ENCODE results near the gene VRK1. TPM values are rescaled to one million over a fixed set of nuclear protein-coding genes. Genes with fewer than 3 reads are reported as not detected.
A peak's percentile ranks its signal among the peaks of the same experiment; 100 is the strongest.

VRK1 gene
- polyA plus RNA-seq, 2 of the 4 experiments (the other 2 are of a cell fraction): 32.2 to 34.2 TPM

DNA sequence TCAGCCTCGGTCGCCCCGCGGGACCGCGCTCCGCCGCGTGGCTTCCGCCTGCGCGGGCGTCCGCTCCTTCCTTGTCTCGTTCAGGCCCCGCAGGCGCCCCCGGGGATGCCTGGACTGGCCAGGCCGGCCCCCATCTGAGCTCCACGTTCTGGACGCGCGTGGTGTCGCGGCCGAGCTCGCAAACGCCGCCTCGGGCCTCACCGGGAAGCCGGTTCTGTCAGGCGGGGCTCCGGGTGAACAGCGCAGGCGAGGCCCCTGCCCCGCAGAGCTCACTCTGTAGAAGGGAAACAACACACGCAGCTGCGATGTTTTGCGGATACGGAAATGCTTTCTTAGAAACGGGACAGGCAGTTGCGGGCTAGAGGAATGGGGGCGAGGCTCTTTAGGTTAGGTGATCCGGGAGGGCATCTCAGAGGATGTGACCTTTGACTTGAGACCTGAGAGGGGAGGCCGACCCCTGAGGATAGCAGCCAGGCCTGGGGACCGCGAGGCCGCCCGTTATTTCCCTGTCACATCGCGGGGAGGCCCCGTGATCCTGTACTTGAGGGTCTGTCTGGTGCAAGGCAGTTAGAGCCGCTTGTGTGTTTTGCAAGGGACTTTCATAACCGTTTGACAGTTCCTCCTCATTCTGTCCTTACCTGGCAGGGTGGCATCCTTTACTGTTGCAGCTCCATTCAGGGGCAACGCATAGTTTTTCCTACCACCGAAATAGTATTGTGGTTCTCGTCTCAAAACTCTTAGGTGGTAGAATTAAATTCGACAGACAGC lies 584 bp downstream of the VRK1 start:
- TF ChIP-seq HOXB5 (CRISPR knock-in tag; IDR thresholded peaks at IDR 0.05) (0 out of 2 replicates have a peak, but pooled peaks have one; percentile 75), NPAS2 (CRISPR knock-in tag; IDR thresholded peaks at IDR 0.05; ENCODE audit: borderline replicate concordance) (no peak), E2F6 (IDR thresholded peaks at IDR 0.05; ENCODE audit: borderline replicate concordance, low read depth) (peak; percentile 9; the same call in 1 of the 2 replicates), CHD2 (IDR thresholded peaks at IDR 0.05; ENCODE audit: low read length, partially characterized antibody) (no peak), KDM5A (IDR thresholded peaks at IDR 0.05) (peak; percentile 10; the same call in 1 of the 2 replicates), FOSL2 (IDR thresholded peaks at IDR 0.05) (no peak), FOSL2 (CRISPR knock-in tag; IDR thresholded peaks at IDR 0.05) (no peak), MAX (IDR thresholded peaks at IDR 0.05) (peak; percentile 30; the same call in 1 of the 2 replicates), JUN (IDR thresholded peaks at IDR 0.05) (0 out of 5 replicates have a peak, but pooled peaks of 1 of the 2 experiments have one; percentile 38)
- H3K27ac ChIP-seq: peak overlapping the region; percentile 80 to 95
- ChIA-PET CTCF (no interaction called here), POLR2A (interaction anchor here (1.1 to 1.2 kb wide), 2 partner anchors 13 to 35 kb away, joined by 3 to 5 read pairs; no protein-coding TSS in a partner anchor)
- H3K4me2 ChIP-seq: peak overlapping the region; percentile 93
- 3% methylated on average over 47 of the region's 59 CpGs for WGBS (ENCODE audit: missing lambda C conversion rate)
- H3K9me3 ChIP-seq: no peaks in the 10 kb centered on the region
- H3K4me3 ChIP-seq: peak overlapping the region; percentile 95
- no peak for FAIRE-seq
- H3K4me1 ChIP-seq: peaks cover 8% of the 10 kb centered on the region; the same call in 1 of the 3 replicates
- DNase-seq (ENCODE audit: low read depth in 1 of 2, low spot score in 1 of 2): peak; percentile 9 to 26
- peak; percentile 11 to 54 for ATAC-seq

DNA sequence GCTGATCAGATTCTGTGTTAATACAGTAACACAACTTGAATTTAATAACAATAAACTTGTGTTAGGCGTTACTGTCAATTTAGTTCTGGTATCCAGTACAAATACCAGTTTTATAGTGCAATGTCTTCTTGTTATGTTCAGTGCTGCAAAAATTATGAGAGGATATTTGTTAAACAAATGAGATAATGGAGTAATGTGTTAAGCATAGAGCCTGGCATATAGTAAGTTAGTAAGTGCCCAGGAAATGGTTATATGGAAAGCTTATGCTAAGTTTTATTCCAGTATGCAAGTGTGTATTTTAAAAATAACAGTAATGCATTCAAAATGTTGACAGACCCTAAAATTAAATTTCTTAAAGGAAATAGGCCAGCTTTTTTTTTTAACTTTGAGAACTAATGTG lies 1.8 kb downstream of the VRK1 start:
- FAIRE-seq: no peak
- DNase-seq (ENCODE audit: low read depth in 1 of 2, low spot score in 1 of 2): no peak
- Histone ChIP-seq H3K27ac (no peak overlapping the region), H3K9me3 (no peaks in the 10 kb centered on the region), H3K4me3 (no peak overlapping the region), H3K4me1 (peaks cover 8% of the 10 kb centered on the region; the same call in 1 of the 3 replicates), H3K4me2 (peak overlapping the region; percentile 93)
- ATAC-seq: no peak
- 78% methylated on average over 1 of the region's 1 CpG for WGBS (ENCODE audit: missing lambda C conversion rate)
- POLR2A ChIA-PET: no interaction called here
- CTCF ChIA-PET: interaction anchor here (1.3 kb wide), 1 partner anchor 58 kb away, joined by 4 read pairs; no protein-coding TSS in a partner anchor
- no peak for TF ChIP-seq GATA3 (IDR thresholded peaks at IDR 0.05; ENCODE audit: borderline replicate concordance)
- no peak for TF ChIP-seq TP53 (CRISPR knock-in tag; IDR thresholded peaks at IDR 0.05)
- no peak for TF ChIP-seq HOXB5 (CRISPR knock-in tag; IDR thresholded peaks at IDR 0.05)
- TF ChIP-seq KDM5A (IDR thresholded peaks at IDR 0.05): no peak
- no peak for TF ChIP-seq JUNB (IDR thresholded peaks at IDR 0.05)
- TF ChIP-seq MAX (IDR thresholded peaks at IDR 0.05): no peak
- no peak for TF ChIP-seq ZC3H11A (IDR thresholded peaks at IDR 0.05)

GRCh38 chr14:96799489-96800054 lies 2.4 kb downstream of the VRK1 start:
- no peak overlapping the region for H3K4me2 ChIP-seq
- peaks cover 8% of the 10 kb centered on the region; the same call in 1 of the 3 replicates for H3K4me1 ChIP-seq
- no peaks in the 10 kb centered on the region for H3K9me3 ChIP-seq
- no peak for DNase-seq (ENCODE audit: low read depth in 1 of 2, low spot score in 1 of 2)
- no peak overlapping the region for H3K4me3 ChIP-seq
- ChIA-PET POLR2A (no interaction called here), CTCF (interaction anchor here (0.6 to 1.3 kb wide), 2 partner anchors 57 to 58 kb away, joined by 4 to 5 read pairs; no protein-coding TSS in a partner anchor)
- WGBS (ENCODE audit: missing lambda C conversion rate): 92% methylated on average over 7 of the region's 7 CpGs
- no peak for FAIRE-seq
- no peak overlapping the region for H3K27ac ChIP-seq
- ATAC-seq: no peak
- no peak for TF ChIP-seq CBX8 (IDR thresholded peaks at IDR 0.05)
- no peak for TF ChIP-seq FOXS1 (CRISPR knock-in tag; IDR thresholded peaks at IDR 0.05)
- no peak for TF ChIP-seq CHD2 (IDR thresholded peaks at IDR 0.05; ENCODE audit: low read length, partially characterized antibody)
- no peak for TF ChIP-seq PHF8 (IDR thresholded peaks at IDR 0.05; ENCODE audit: borderline replicate concordance, low read depth)
- TF ChIP-seq, protein P1, sequence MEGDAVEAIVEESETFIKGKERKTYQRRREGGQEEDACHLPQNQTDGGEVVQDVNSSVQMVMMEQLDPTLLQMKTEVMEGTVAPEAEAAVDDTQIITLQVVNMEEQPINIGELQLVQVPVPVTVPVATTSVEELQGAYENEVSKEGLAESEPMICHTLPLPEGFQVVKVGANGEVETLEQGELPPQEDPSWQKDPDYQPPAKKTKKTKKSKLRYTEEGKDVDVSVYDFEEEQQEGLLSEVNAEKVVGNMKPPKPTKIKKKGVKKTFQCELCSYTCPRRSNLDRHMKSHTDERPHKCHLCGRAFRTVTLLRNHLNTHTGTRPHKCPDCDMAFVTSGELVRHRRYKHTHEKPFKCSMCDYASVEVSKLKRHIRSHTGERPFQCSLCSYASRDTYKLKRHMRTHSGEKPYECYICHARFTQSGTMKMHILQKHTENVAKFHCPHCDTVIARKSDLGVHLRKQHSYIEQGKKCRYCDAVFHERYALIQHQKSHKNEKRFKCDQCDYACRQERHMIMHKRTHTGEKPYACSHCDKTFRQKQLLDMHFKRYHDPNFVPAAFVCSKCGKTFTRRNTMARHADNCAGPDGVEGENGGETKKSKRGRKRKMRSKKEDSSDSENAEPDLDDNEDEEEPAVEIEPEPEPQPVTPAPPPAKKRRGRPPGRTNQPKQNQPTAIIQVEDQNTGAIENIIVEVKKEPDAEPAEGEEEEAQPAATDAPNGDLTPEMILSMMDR (IDR thresholded peaks at IDR 0.05): no peak
- TF ChIP-seq HOXA7 (CRISPR knock-in tag; IDR thresholded peaks at IDR 0.05): no peak
- no peak for TF ChIP-seq HMGXB4 (CRISPR knock-in tag; IDR thresholded peaks at IDR 0.05; ENCODE audit: borderline replicate concordance)
- TF ChIP-seq HES2 (IDR thresholded peaks at IDR 0.05): no peak
- TF ChIP-seq ELK1 (IDR thresholded peaks at IDR 0.05; ENCODE audit: low read depth, low read length): no peak
- TF ChIP-seq ZNF302 (CRISPR knock-in tag; IDR thresholded peaks at IDR 0.05): no peak
- TF ChIP-seq JUNB (IDR thresholded peaks at IDR 0.05): no peak
- TF ChIP-seq SMC3 (IDR thresholded peaks at IDR 0.05): no peak

Measured in A549 (cell line).